Testis (tissue), 2 donors: Measurements from ENCODE around the gene TNS1.

Experiments used
- CTCF ChIP-seq, 3 experiments: fragments of 450-650 bp in 2 of 3; fragments of 200-600 bp in 1 of 3; sonication (generic) in 1 of 3; IDR thresholded peaks; one replicate each; pipeline ENCODE4 v1.5.1; 2016 to 2019; ENCODE audit warnings: antibody characterized with exemption in 3 of 3, mild to moderate bottlenecking in 2 of 3, moderate library complexity in 1 of 3
- POLR2A ChIP-seq: fragments of 450-650 bp; IDR thresholded peaks from one replicate; pipeline ENCODE4 v1.6.1; 2017; ENCODE audit warnings: antibody characterized with exemption, mild to moderate bottlenecking, moderate library complexity

- TF ChIP-seq POLR2A (no peak), CTCF (IDR thresholded peaks at IDR 0.05) (no peak)
Measured at GRCh38 chr2:217954971-217955740, 47.6 kb downstream of the TNS1 start.
